ENCODE measurements around the gene RETREG2.

DNA sequence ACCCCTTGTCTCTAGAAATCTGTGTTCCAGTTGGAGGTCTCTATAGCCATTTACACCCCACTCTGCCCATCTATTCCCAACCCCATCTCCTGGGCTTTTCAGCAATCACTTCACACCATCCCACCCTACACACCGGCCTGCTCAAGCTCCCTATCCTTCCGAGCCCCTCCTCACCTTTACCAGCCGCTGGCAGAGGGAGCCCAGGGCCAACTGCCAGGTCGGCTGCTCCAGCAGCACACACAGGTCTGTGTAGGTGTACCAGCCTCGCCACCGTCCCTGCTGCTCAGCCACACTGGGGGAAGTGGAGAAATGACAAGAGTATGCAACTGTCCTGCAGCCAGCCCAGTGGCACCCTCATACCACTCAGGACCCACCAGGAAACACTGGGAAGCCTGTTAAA, 4.9 kb upstream of the RETREG2 start:
- TF ChIP-seq, protein P1, sequence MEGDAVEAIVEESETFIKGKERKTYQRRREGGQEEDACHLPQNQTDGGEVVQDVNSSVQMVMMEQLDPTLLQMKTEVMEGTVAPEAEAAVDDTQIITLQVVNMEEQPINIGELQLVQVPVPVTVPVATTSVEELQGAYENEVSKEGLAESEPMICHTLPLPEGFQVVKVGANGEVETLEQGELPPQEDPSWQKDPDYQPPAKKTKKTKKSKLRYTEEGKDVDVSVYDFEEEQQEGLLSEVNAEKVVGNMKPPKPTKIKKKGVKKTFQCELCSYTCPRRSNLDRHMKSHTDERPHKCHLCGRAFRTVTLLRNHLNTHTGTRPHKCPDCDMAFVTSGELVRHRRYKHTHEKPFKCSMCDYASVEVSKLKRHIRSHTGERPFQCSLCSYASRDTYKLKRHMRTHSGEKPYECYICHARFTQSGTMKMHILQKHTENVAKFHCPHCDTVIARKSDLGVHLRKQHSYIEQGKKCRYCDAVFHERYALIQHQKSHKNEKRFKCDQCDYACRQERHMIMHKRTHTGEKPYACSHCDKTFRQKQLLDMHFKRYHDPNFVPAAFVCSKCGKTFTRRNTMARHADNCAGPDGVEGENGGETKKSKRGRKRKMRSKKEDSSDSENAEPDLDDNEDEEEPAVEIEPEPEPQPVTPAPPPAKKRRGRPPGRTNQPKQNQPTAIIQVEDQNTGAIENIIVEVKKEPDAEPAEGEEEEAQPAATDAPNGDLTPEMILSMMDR (IDR thresholded peaks at IDR 0.05): no peak
- TF ChIP-seq POLR2A (IDR thresholded peaks at IDR 0.05): no peak

Data from lower leg skin (tissue), 3 donors.